AG10803 (cell line): ENCODE measurements around the gene RHOD.

Experiments
- DNase-seq: peaks from one replicate; pipeline ENCODE4 v3.0.0; 2010; ENCODE audit warnings: low read depth
- H3K4me3 ChIP-seq: 2 replicates; pipeline ENCODE4 v1.5.1; 2011; ENCODE audit warnings: mild to moderate bottlenecking, low read length, control low read depth
- TF ChIP-seq, protein P1 (sequence below): conservative IDR thresholded peaks from 2 replicates; pipeline ENCODE4 v1.5.1; 2011; ENCODE audit warnings: mild to moderate bottlenecking, low read length, control low read depth, inconsistent platforms

The RHOD gene

DNA sequence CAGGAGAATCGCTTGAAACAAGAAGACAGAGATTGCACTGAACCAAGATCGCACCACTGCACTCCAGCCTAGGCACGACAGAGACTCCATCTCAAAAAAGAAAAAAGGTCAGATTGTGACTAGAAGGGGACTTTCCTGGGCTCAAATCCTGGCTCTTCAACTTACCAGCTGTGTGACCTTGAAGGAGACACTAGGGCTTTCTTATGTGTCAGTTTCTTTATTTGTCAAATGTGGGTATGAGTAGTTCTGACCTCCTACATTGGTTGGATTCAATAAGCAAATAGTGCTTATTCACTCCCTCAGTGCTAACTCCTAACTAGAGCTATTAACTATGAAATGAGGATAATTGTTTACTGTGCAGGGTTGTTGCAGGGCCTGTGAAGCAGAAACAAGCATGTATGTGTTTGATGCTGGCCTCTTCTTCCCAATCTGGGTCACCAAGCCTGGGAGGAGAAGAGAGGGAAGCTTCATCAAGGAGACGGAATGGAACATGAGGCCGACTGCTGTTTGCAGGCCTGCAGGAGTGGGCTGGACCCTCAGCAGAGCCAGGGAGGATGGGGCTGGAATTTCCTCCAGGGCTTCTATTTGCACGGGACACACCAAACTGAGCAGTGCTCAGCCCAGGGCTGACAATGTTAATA lies 22.5 kb downstream of the RHOD start:
- H3K4me3 ChIP-seq, result no peak overlapping the region
- no peak for DNase-seq
- TF ChIP-seq, protein P1, sequence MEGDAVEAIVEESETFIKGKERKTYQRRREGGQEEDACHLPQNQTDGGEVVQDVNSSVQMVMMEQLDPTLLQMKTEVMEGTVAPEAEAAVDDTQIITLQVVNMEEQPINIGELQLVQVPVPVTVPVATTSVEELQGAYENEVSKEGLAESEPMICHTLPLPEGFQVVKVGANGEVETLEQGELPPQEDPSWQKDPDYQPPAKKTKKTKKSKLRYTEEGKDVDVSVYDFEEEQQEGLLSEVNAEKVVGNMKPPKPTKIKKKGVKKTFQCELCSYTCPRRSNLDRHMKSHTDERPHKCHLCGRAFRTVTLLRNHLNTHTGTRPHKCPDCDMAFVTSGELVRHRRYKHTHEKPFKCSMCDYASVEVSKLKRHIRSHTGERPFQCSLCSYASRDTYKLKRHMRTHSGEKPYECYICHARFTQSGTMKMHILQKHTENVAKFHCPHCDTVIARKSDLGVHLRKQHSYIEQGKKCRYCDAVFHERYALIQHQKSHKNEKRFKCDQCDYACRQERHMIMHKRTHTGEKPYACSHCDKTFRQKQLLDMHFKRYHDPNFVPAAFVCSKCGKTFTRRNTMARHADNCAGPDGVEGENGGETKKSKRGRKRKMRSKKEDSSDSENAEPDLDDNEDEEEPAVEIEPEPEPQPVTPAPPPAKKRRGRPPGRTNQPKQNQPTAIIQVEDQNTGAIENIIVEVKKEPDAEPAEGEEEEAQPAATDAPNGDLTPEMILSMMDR, result no peak

DNA sequence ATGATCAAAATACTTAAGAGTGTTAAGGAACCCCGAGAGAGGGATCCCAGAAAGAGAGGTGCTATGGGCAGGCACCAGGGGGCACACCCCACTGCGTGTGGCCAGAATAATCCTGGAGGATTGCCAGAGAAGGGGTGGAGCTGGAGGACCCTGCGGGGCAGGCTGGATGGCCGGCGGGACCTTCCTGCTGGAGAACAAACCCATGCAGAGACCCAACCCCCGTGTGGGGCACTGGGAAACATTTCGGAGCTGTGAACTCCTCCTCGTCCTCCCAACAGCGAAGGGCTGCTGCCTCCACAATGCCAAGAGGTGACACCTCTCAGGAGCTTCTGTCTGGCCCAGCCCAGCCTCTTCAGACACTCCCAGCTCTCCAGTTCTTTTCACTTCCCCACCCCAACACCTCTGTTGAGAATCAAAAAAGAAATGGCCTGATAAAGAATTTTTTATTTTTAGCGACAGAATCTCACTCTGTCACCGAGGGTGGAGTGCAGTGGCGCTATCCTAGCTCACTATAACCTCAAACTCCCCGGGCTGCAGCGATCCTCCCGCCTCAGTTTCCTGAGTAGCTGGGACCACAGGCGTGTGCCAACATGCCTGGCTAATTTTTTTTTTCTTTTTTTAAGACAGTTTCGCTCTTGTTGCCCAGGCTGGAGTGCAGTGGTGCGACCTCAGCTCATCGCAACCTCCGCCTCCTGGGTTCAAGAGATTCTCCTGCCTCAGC lies 25.6 kb downstream of the RHOD start:
- no peak for DNase-seq
- H3K4me3 ChIP-seq, result no peak overlapping the region
- TF ChIP-seq, protein P1, result no peak

GRCh38 chr11:67083786-67084366 lies 27.2 kb downstream of the RHOD start:
- DNase-seq, result no peak
- TF ChIP-seq, protein P1, result no peak
- no peak overlapping the region for H3K4me3 ChIP-seq

- DNase-seq, result no peak
- no peak overlapping the region for H3K4me3 ChIP-seq
- TF ChIP-seq, protein P1, result no peak
These were observed 29.0 kb downstream of the RHOD start for GRCh38 chr11:67085617-67086016.

- TF ChIP-seq, protein P1, result no peak
- no peak overlapping the region for H3K4me3 ChIP-seq
- no peak for DNase-seq
These were observed 34.1 kb downstream of the RHOD start for GRCh38 chr11:67090717-67091116.

- H3K4me3 ChIP-seq, result no peak overlapping the region
- no peak for DNase-seq
- TF ChIP-seq, protein P1, result no peak
These were observed 38.5 kb downstream of the RHOD start for GRCh38 chr11:67095214-67095507.
